Lung (tissue), 12 donors: Measurements from ENCODE around the gene MSTO1. TPM values are rescaled to one million over a fixed set of nuclear protein-coding genes. Genes with fewer than 3 reads are reported as not detected.
A peak's percentile ranks its signal among the peaks of the same experiment; 100 is the strongest.
"Not testable (repeated sequence)": the region's sequence is repeated elsewhere in the genome, so short reads cannot be mapped to it uniquely, and the experiment has no call there.

Experiments
- ATAC-seq: fragments of 200-7000 bp; cut with Tn5 transposase; one replicate; pipeline ENCODE4 v1.9.1; 2020; ENCODE audit warnings: moderate number of reproducible peaks; ENCODE audit not compliant: insufficient read depth, low FRiP score
- DNase-seq, 3 donors: peaks; one replicate each; pipeline ENCODE4 v3.0.0-alpha.2; 2013 to 2017
- H3K27ac ChIP-seq, 2 donors: one replicate each; pipeline ENCODE4 v1.5.1; 2013; ENCODE audit warnings: mild to moderate bottlenecking in 2 of 2, moderate library complexity in 2 of 2, control low read depth in 1 of 2, inconsistent platforms in 1 of 2, low read depth in 1 of 2, low read length in 1 of 2
- H3K27me3 ChIP-seq, 3 donors: one replicate each; pipeline ENCODE4 v1.5.1; 2013; ENCODE audit warnings: low read length in 2 of 3; ENCODE audit not compliant: control insufficient read depth in 3 of 3, insufficient read depth in 3 of 3
- H3K36me3 ChIP-seq, 4 donors: one replicate each; pipeline ENCODE4 v1.5.1; 2013; ENCODE audit warnings: low read length in 4 of 4, mild to moderate bottlenecking in 1 of 4, moderate library complexity in 1 of 4; ENCODE audit not compliant: control insufficient read depth in 4 of 4, insufficient read depth in 4 of 4
- H3K4me1 ChIP-seq, 5 donors: one replicate each; pipeline ENCODE4 v1.5.1; 2013; ENCODE audit warnings: low read length in 5 of 5, mild to moderate bottlenecking in 2 of 5, moderate library complexity in 1 of 5; ENCODE audit not compliant: control insufficient read depth in 5 of 5, insufficient read depth in 5 of 5
- H3K4me3 ChIP-seq: one replicate; pipeline ENCODE4 v1.5.1; 2013; ENCODE audit warnings: mild to moderate bottlenecking, control low read depth, moderate library complexity
- H3K9ac ChIP-seq, 2 donors: one replicate each; pipeline ENCODE4 v1.5.1; 2013; ENCODE audit warnings: low read length in 2 of 2, control low read depth in 1 of 2; ENCODE audit not compliant: insufficient read depth in 1 of 2
- H3K9me3 ChIP-seq, 4 donors: one replicate each; pipeline ENCODE4 v1.5.1; 2013; ENCODE audit warnings: low read length in 3 of 4, mild to moderate bottlenecking in 1 of 4, moderate library complexity in 1 of 4; ENCODE audit not compliant: control insufficient read depth in 4 of 4, insufficient read depth in 3 of 4
- WGBS, 2 donors: extraction: QIAGEN DNeasy Blood & Tissue Kit; methylation state at CpG; one replicate each; pipeline ENCODE4 v1.1.7; 2013; 5-methylcytosine and 5-hydroxymethylcytosine counted together
- polyA plus RNA-seq, 2 donors: library from polyadenylated mRNA; stranded (reverse); fragments of 200-250 nt; gene quantifications; one replicate each; pipeline ENCODE4 v1.2.1, GENCODE V29; 2013
- total RNA-seq, 2 donors: library from RNA; depleted of rRNA in 1 of 2; stranded (reverse); fragments of >200 nt in 1 of 2; gene quantifications; one replicate each; pipeline ENCODE4 v1.2.1, GENCODE V29; 2014 to 2021
- TF ChIP-seq, protein P1 (sequence below): IDR thresholded peaks from 2 replicates; pipeline ENCODE4 v1.5.1; 2012; ENCODE audit warnings: mild to moderate bottlenecking; ENCODE audit errors: control extremely low read depth, extremely low read depth
- donor health status: control.
- donor health status: control.
- donor health status: Bipolar disorder and iron deficiency.
- donor health status: healthy.
- donor health status: DM: yes; HTN: yes; CAD: no.

The MSTO1 gene
- total and polyA plus RNA-seq, 4 donors: 22.1 to 51.5 (median 31.2) TPM

DNA sequence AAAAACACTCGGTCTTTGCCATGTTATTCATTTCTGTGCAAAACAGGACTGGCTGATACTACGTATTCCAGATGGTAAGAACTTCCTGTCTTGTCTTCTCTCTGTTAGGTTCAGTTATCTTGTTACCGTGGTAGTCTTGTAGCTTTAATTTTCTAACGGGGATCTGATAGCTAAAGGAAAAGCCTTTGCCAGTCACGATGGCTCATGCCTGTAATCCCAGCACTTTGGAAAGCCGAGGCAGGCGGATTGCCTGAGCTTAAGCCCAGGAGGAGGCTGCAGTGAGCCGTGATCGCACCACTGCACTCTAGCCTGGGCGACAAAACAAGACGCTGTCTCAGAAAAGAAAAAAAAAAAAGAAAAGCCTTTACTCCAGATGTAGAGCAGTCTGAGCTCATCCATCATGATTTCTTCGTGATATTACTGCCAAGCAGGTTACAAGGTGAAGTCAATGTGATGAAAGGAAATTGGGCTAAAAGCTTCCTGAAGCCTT lies 11.1 kb upstream of the MSTO1 start:
- peak overlapping the region in 1 of 2 donors; percentile 42 for H3K9ac ChIP-seq
- 12 to 24% methylated on average over 12 of the region's 12 CpGs for WGBS, 2 donors
- no peak overlapping the region for H3K4me3 ChIP-seq
- H3K4me1 ChIP-seq: peaks cover 0 to 1% (median 0%) of the 10 kb centered on the region in 5 donors
- DNase-seq (peak; percentile 16 to 32 (median 28)), ATAC-seq (no peak)
- TF ChIP-seq, protein P1, sequence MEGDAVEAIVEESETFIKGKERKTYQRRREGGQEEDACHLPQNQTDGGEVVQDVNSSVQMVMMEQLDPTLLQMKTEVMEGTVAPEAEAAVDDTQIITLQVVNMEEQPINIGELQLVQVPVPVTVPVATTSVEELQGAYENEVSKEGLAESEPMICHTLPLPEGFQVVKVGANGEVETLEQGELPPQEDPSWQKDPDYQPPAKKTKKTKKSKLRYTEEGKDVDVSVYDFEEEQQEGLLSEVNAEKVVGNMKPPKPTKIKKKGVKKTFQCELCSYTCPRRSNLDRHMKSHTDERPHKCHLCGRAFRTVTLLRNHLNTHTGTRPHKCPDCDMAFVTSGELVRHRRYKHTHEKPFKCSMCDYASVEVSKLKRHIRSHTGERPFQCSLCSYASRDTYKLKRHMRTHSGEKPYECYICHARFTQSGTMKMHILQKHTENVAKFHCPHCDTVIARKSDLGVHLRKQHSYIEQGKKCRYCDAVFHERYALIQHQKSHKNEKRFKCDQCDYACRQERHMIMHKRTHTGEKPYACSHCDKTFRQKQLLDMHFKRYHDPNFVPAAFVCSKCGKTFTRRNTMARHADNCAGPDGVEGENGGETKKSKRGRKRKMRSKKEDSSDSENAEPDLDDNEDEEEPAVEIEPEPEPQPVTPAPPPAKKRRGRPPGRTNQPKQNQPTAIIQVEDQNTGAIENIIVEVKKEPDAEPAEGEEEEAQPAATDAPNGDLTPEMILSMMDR: no peak
- H3K27ac ChIP-seq: no peak overlapping the region
- H3K36me3 ChIP-seq: no peaks in the 10 kb centered on the region
- peaks cover 0 to 2% (median 0%) of the 10 kb centered on the region in 3 donors for H3K27me3 ChIP-seq
- no peaks in the 10 kb centered on the region for H3K9me3 ChIP-seq

DNA sequence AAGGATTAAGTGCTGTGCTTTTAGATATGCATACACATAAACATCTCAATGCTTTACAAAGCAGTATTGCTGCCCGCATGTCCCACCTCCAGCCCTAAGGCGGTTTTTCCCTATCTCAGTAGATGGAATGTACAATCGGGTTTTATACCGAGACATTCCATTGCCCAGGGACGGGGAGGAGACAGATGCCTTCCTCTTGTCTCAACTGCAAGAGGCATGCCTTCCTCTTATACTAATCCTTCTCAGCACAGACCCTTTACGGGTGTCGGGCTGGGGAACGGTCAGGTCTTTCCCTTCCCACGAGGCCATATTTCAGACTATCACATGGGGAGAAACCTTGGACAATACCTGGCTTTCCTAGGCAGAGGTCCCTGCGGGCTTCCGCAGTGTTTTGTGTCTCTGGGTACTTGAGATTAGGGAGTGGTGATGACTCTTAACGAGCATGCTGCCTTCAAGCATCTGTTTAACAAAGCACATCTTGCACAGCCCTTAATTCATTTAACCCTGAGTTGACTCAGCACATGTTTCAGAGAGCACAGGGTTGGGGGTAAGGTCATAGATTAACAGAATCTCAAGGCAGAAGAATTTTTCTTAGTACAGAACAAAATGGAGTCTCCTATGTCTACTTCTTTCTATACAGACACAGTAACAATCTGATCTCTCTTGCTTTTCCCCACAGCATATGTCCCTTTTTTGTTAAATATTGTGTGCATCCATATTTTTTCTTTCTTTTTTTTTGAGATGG lies 10.0 kb upstream of the MSTO1 start:
- H3K9me3 ChIP-seq, H3K36me3 ChIP-seq, H3K4me1 ChIP-seq, H3K27me3 ChIP-seq, H3K4me3 ChIP-seq, H3K9ac ChIP-seq, ATAC-seq, H3K27ac ChIP-seq, DNase-seq: not testable (repeated sequence)
- 33 to 37% methylated on average over 12 of the region's 12 CpGs for WGBS, 2 donors

DNA sequence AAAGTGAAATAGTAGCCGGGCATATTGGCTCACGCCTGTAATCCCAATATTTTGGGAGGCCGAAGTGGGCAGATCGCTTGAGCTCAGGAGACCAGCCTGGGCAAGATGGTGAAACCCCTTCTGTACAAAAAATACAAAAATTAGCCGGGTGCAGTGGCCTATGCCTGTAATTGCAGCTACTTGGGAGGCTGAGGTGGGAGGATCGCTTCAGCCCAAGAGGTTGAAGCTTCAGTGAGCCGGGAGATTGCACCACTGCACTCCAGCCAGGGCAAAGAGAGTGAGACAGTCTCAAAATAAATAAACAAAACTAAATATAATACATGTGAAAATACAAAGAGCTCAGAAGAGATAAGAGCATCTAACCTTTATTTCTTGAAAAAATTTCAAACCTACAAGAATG lies 2.3 kb upstream of the MSTO1 start:
- Histone ChIP-seq H3K27me3 (no peaks in the 10 kb centered on the region), H3K9ac (no peak overlapping the region), H3K4me3 (no peak overlapping the region), H3K9me3 (no peaks in the 10 kb centered on the region), H3K36me3 (peaks cover 0 to 7% (median 2%) of the 10 kb centered on the region in 4 donors), H3K27ac (no peak overlapping the region), H3K4me1 (no peaks in the 10 kb centered on the region)
- WGBS, 2 donors: 80 to 84% methylated on average over 7 of the region's 7 CpGs
- DNase-seq (no peak), ATAC-seq (no peak)
- TF ChIP-seq, protein P1: no peak

DNA sequence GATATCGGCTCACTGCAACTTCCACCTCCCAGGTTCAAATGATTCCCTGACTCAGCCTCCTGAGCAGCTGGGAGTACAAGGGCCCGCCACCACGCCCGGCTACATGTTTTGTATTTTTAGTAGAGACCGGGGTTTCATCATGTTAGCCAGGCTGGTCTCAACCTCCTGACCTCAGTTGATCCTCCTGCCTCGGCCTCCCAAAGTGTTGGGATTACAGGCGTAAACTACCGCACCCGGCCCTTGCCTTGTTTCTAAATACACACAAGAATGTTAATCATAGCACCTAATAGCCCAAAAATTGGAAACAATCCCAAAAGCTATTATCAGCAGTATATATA lies 1.2 kb upstream of the MSTO1 start:
- WGBS, 2 donors: 90 to 97% methylated on average over 9 of the region's 9 CpGs
- Histone ChIP-seq H3K27me3 (no peaks in the 10 kb centered on the region), H3K27ac (no peak overlapping the region), H3K4me3 (no peak overlapping the region), H3K9me3 (no peaks in the 10 kb centered on the region), H3K4me1 (no peaks in the 10 kb centered on the region), H3K36me3 (peaks cover 0 to 9% (median 4%) of the 10 kb centered on the region in 4 donors), H3K9ac (no peak overlapping the region)
- DNase-seq (no peak), ATAC-seq (no peak)
- TF ChIP-seq, protein P1: no peak

DNA sequence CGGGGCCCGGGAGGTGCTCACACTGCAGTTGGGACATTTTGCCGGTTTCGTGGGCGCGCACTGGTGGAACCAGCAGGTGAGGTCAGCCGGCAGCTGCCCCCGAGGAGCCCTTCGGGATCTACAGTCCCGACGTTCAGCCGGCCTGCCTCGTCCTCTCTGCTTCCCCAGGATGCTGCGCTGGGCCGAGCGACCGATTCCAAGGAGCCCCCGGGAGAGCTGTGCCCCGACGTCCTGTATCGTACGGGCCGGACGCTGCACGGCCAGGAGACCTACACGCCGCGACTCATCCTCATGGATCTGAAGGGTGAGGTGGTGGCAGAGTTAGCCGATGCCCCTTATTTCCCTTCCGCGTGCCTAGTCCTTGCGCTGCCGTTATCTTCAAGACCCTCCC lies 234 bp downstream of the MSTO1 start:
- 0% methylated on average over 4 to 5 of the region's 33 CpGs for WGBS, 2 donors
- not testable (repeated sequence) for H3K9ac ChIP-seq, H3K36me3 ChIP-seq, H3K27ac ChIP-seq, DNase-seq, H3K9me3 ChIP-seq, H3K4me3 ChIP-seq, H3K27me3 ChIP-seq, H3K4me1 ChIP-seq
- peak; percentile 7 for ATAC-seq

DNA sequence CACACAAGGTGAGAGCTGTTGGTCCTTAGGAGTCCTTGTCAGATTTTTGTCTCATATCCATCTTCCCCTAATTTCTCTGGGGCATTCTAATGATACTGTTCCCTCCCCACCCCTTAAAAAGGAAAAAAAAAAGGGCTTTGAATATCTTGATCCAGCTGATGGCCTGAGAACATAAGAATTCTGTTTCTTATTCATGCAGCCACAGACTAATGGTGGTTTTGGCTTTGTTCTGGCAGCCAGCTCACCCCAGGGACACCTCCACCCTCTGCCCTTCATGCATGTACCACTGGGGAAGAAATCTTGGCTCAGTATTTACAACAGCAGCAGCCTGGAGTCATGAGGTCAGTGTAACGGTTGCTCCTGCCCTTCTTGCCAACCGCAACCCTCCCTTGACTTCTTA lies 3.2 kb downstream of the MSTO1 start:
- not testable (repeated sequence) for H3K9ac ChIP-seq, H3K4me1 ChIP-seq, H3K9me3 ChIP-seq, ATAC-seq, H3K27ac ChIP-seq, H3K27me3 ChIP-seq, DNase-seq, H3K36me3 ChIP-seq, H3K4me3 ChIP-seq
- no CpG with 5 or more reads among the region's 2 CpGs for WGBS, 2 donors
